ENCODE measurements around the gene LYZL6. TPM values are rescaled to one million over a fixed set of nuclear protein-coding genes. Genes with fewer than 3 reads are reported as not detected.

Gene LYZL6
- total and polyA plus RNA-seq, 2 donors from 2014 or later = not detected

DNA sequence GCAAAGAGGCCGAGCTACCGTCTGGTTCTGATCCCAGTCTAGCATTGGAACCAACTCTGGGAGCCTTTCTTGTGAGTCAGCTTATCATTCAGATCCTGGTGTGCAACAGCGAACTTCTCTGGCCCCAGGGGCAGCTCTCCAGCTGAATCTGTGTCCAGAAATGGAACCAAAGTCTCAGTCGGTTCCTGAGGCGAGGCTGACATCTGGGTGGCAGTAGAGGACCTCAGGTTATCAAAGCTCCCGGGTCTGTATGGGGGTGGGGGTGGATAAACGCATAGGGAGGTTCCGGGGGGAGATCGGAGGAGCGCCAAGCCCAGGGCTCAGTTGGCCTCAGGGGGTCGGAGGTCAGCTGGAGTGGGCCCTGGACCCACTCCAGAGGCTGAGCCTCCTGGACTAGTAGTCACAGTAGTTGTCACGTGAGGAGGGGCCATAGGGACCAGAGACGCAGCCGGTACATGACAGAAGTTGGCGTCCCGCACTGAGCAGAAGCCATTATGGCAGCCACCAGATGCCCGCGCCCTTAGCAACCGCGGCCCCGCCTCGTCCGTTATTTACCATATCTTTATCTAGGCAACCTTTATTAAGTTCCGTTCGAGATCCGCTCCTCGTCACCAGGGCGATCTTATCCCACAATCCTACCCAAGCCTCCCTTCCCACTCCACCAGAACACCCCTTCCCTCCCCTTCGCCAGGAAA lies 25.8 kb downstream of the LYZL6 start:
- Histone ChIP-seq H3K27me3 (ENCODE audit: control insufficient read depth, insufficient read depth, low read length) (no peaks in the 10 kb centered on the region), H3K9me3 (ENCODE audit: control insufficient read depth in 2 of 3, insufficient read depth in 1 of 3, low read length in 3 of 3) (no peaks in the 10 kb centered on the region), H3K27ac (ENCODE audit: low read depth in 2 of 2, low read length in 2 of 2) (no peak overlapping the region), H3K4me1 (ENCODE audit: control insufficient read depth in 2 of 3, insufficient read depth in 2 of 3, low read depth in 1 of 3, low read length in 3 of 3) (peaks cover 0 to 2% (median 0%) of the 10 kb centered on the region in 3 donors), H3K36me3 (ENCODE audit: control insufficient read depth in 2 of 3, insufficient read depth in 3 of 3, low read length in 3 of 3) (no peaks in the 10 kb centered on the region), H3K9ac (ENCODE audit: low read length in 3 of 3) (no peak overlapping the region), H3K4me3 (ENCODE audit: low read length in 3 of 3) (no peak overlapping the region)
- DNase-seq (no peak), FAIRE-seq (no peak)
- TF ChIP-seq CTCF (IDR thresholded peaks at IDR 0.05; ENCODE audit: borderline replicate concordance, extremely low read depth, insufficient read depth) = no peak
- intact Hi-C loops (cut with DNase I) = no loop called here

DNA sequence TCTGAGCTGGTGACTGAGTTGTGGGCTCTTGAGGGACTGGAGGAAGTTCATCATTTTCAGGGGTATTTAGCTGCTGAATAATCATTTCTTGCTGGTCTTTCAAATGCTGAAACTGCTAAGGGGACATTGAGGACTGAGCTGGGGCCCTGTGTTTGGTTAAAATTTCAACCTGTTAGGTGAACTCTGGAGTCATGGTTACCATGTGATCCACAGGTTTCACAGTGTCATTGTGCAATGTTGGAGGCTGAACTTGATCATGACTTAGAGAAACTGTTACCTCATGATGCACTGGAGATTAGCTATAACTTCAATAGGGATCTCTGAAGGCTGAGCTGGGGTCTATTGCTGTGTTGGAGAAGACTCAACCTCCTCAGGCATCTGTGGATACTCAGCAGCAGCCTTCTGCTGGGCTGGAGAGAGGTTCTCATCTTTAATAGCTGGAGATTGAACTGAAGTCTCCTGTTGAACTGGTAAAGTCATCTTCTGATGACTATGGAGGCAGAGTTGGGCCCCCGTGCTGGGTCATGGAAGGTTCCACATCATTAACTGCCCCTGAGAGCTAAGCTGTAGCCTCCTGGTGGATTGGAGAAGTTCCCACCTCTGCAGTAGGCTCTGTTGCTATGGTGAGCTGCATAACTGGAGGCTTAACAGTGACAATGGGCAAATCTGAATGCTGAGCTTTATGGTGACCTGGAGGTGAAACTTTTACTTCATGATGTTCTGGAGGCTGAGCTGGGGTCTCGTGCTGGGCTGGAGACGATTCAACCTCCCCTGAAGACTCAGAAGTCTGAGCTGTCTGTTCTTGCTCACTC lies 28.2 kb downstream of the LYZL6 start:
- FAIRE-seq = no peak
- no peaks in the 10 kb centered on the region for H3K27me3 ChIP-seq (ENCODE audit: control insufficient read depth, insufficient read depth, low read length)
- no peaks in the 10 kb centered on the region for H3K36me3 ChIP-seq (ENCODE audit: control insufficient read depth in 2 of 3, insufficient read depth in 3 of 3, low read length in 3 of 3)
- H3K4me3 ChIP-seq (ENCODE audit: low read length in 3 of 3) = no peak overlapping the region
- intact Hi-C loops (cut with DNase I) = no loop called here
- peaks cover 0 to 2% (median 0%) of the 10 kb centered on the region in 3 donors for H3K4me1 ChIP-seq (ENCODE audit: control insufficient read depth in 2 of 3, insufficient read depth in 2 of 3, low read depth in 1 of 3, low read length in 3 of 3)
- DNase-seq = no peak
- H3K9me3 ChIP-seq (ENCODE audit: control insufficient read depth in 2 of 3, insufficient read depth in 1 of 3, low read length in 3 of 3) = no peaks in the 10 kb centered on the region
- H3K27ac ChIP-seq (ENCODE audit: low read depth in 2 of 2, low read length in 2 of 2) = no peak overlapping the region
- no peak for TF ChIP-seq CTCF (IDR thresholded peaks at IDR 0.05; ENCODE audit: borderline replicate concordance, extremely low read depth, insufficient read depth)
- H3K9ac ChIP-seq (ENCODE audit: low read length in 3 of 3) = no peak overlapping the region

- H3K27ac ChIP-seq (ENCODE audit: low read depth in 2 of 2, low read length in 2 of 2) = no peak overlapping the region
- H3K36me3 ChIP-seq (ENCODE audit: control insufficient read depth in 2 of 3, insufficient read depth in 3 of 3, low read length in 3 of 3) = no peaks in the 10 kb centered on the region
- DNase-seq (no peak), FAIRE-seq (no peak)
- no peak overlapping the region for H3K9ac ChIP-seq (ENCODE audit: low read length in 3 of 3)
- no peak for TF ChIP-seq CTCF (IDR thresholded peaks at IDR 0.05; ENCODE audit: borderline replicate concordance, extremely low read depth, insufficient read depth)
- H3K4me3 ChIP-seq (ENCODE audit: low read length in 3 of 3) = no peak overlapping the region
- intact Hi-C loops (cut with DNase I) = no loop called here
- H3K27me3 ChIP-seq (ENCODE audit: control insufficient read depth, insufficient read depth, low read length) = no peaks in the 10 kb centered on the region
- peaks cover 0 to 2% (median 0%) of the 10 kb centered on the region in 3 donors for H3K4me1 ChIP-seq (ENCODE audit: control insufficient read depth in 2 of 3, insufficient read depth in 2 of 3, low read depth in 1 of 3, low read length in 3 of 3)
- H3K9me3 ChIP-seq (ENCODE audit: control insufficient read depth in 2 of 3, insufficient read depth in 1 of 3, low read length in 3 of 3) = no peaks in the 10 kb centered on the region
Observed at GRCh38 chr17:35914354-35914753, 29.2 kb downstream of the LYZL6 start.
